ENCODE measurements around the gene SFN. TPM values are rescaled to one million over a fixed set of nuclear protein-coding genes. Genes with fewer than 3 reads are reported as not detected.

Gene SFN
- total RNA-seq, 1 experiment from 2014 or later, result 14.3 TPM

GRCh38 chr1:26861889-26862378 is 1.0 kb upstream of the SFN start:
- Mint-ChIP-seq H3K4me1 (peaks cover 38% of the 10 kb centered on the region), H3K4me3 (no peak overlapping the region), H3K27ac (peak overlapping the region; percentile 15; the same call in 1 of the 2 replicates), H3K9me3 (no peaks in the 10 kb centered on the region), H3K36me3 (no peaks in the 10 kb centered on the region), H3K27me3 (ENCODE audit: low read depth) (peaks cover 16% of the 10 kb centered on the region)
- ATAC-seq, result no peak
- ChIA-PET CTCF (interaction anchor here (0.6 to 2.6 kb wide), 10 partner anchors 13 to 278 kb away, joined by 3 to 11 read pairs (median 4); partner anchors contain the start of gene GPATCH3), POLR2A (no interaction called here)
- TF ChIP-seq ATF2 (CRISPR knock-in tag; IDR thresholded peaks at IDR 0.05; ENCODE audit: borderline replicate concordance, low read depth) (no peak), TEAD4 (CRISPR knock-in tag; IDR thresholded peaks at IDR 0.05) (no peak), SMAD3 (CRISPR knock-in tag; IDR thresholded peaks at IDR 0.05; ENCODE audit: borderline replicate concordance) (no peak), ZNF317 (CRISPR knock-in tag; IDR thresholded peaks at IDR 0.05; ENCODE audit: borderline replicate concordance, low read depth) (no peak), CREM (CRISPR knock-in tag; IDR thresholded peaks at IDR 0.05) (no peak), ATF1 (CRISPR knock-in tag; IDR thresholded peaks at IDR 0.05) (no peak), NFYB (CRISPR knock-in tag; conservative IDR thresholded peaks at IDR 0.05; ENCODE audit: low read depth) (no peak), NR3C1 (CRISPR knock-in tag; conservative IDR thresholded peaks at IDR 0.05; ENCODE audit: low read depth) (no peak), CREB1 (CRISPR knock-in tag; IDR thresholded peaks at IDR 0.05) (no peak), TP53 (CRISPR knock-in tag; IDR thresholded peaks at IDR 0.05) (no peak), IRF2 (CRISPR knock-in tag; IDR thresholded peaks at IDR 0.05; ENCODE audit: borderline replicate concordance, low read depth) (no peak), SMAD4 (CRISPR knock-in tag; IDR thresholded peaks at IDR 0.05) (no peak), JUN (CRISPR knock-in tag; IDR thresholded peaks at IDR 0.05) (no peak), CBFB (CRISPR knock-in tag; IDR thresholded peaks at IDR 0.05; ENCODE audit: low read depth) (no peak)
- TF ChIP-seq, protein P1, sequence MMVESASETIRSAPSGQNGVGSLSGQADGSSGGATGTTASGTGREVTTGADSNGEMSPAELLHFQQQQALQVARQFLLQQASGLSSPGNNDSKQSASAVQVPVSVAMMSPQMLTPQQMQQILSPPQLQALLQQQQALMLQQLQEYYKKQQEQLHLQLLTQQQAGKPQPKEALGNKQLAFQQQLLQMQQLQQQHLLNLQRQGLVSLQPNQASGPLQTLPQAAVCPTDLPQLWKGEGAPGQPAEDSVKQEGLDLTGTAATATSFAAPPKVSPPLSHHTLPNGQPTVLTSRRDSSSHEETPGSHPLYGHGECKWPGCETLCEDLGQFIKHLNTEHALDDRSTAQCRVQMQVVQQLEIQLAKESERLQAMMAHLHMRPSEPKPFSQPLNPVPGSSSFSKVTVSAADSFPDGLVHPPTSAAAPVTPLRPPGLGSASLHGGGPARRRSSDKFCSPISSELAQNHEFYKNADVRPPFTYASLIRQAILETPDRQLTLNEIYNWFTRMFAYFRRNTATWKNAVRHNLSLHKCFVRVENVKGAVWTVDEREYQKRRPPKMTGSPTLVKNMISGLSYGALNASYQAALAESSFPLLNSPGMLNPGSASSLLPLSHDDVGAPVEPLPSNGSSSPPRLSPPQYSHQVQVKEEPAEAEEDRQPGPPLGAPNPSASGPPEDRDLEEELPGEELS (CRISPR knock-in tag; IDR thresholded peaks at IDR 0.05), result no peak
- TF ChIP-seq, protein P2, sequence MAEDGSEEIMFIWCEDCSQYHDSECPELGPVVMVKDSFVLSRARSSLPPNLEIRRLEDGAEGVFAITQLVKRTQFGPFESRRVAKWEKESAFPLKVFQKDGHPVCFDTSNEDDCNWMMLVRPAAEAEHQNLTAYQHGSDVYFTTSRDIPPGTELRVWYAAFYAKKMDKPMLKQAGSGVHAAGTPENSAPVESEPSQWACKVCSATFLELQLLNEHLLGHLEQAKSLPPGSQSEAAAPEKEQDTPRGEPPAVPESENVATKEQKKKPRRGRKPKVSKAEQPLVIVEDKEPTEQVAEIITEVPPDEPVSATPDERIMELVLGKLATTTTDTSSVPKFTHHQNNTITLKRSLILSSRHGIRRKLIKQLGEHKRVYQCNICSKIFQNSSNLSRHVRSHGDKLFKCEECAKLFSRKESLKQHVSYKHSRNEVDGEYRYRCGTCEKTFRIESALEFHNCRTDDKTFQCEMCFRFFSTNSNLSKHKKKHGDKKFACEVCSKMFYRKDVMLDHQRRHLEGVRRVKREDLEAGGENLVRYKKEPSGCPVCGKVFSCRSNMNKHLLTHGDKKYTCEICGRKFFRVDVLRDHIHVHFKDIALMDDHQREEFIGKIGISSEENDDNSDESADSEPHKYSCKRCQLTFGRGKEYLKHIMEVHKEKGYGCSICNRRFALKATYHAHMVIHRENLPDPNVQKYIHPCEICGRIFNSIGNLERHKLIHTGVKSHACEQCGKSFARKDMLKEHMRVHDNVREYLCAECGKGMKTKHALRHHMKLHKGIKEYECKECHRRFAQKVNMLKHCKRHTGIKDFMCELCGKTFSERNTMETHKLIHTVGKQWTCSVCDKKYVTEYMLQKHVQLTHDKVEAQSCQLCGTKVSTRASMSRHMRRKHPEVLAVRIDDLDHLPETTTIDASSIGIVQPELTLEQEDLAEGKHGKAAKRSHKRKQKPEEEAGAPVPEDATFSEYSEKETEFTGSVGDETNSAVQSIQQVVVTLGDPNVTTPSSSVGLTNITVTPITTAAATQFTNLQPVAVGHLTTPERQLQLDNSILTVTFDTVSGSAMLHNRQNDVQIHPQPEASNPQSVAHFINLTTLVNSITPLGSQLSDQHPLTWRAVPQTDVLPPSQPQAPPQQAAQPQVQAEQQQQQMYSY (CRISPR knock-in tag; IDR thresholded peaks at IDR 0.05), result no peak
- TF ChIP-seq, protein P3, sequence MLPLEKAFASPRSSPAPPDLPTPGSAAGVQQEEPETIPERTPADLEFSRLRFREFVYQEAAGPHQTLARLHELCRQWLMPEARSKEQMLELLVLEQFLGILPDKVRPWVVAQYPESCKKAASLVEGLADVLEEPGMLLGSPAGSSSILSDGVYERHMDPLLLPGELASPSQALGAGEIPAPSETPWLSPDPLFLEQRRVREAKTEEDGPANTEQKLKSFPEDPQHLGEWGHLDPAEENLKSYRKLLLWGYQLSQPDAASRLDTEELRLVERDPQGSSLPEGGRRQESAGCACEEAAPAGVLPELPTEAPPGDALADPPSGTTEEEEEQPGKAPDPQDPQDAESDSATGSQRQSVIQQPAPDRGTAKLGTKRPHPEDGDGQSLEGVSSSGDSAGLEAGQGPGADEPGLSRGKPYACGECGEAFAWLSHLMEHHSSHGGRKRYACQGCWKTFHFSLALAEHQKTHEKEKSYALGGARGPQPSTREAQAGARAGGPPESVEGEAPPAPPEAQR (CRISPR knock-in tag; IDR thresholded peaks at IDR 0.05), result no peak
- TF ChIP-seq, protein P4, sequence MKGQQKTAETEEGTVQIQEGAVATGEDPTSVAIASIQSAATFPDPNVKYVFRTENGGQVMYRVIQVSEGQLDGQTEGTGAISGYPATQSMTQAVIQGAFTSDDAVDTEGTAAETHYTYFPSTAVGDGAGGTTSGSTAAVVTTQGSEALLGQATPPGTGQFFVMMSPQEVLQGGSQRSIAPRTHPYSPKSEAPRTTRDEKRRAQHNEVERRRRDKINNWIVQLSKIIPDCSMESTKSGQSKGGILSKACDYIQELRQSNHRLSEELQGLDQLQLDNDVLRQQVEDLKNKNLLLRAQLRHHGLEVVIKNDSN (CRISPR knock-in tag; IDR thresholded peaks at IDR 0.05), result no peak
- TF ChIP-seq, protein P5, sequence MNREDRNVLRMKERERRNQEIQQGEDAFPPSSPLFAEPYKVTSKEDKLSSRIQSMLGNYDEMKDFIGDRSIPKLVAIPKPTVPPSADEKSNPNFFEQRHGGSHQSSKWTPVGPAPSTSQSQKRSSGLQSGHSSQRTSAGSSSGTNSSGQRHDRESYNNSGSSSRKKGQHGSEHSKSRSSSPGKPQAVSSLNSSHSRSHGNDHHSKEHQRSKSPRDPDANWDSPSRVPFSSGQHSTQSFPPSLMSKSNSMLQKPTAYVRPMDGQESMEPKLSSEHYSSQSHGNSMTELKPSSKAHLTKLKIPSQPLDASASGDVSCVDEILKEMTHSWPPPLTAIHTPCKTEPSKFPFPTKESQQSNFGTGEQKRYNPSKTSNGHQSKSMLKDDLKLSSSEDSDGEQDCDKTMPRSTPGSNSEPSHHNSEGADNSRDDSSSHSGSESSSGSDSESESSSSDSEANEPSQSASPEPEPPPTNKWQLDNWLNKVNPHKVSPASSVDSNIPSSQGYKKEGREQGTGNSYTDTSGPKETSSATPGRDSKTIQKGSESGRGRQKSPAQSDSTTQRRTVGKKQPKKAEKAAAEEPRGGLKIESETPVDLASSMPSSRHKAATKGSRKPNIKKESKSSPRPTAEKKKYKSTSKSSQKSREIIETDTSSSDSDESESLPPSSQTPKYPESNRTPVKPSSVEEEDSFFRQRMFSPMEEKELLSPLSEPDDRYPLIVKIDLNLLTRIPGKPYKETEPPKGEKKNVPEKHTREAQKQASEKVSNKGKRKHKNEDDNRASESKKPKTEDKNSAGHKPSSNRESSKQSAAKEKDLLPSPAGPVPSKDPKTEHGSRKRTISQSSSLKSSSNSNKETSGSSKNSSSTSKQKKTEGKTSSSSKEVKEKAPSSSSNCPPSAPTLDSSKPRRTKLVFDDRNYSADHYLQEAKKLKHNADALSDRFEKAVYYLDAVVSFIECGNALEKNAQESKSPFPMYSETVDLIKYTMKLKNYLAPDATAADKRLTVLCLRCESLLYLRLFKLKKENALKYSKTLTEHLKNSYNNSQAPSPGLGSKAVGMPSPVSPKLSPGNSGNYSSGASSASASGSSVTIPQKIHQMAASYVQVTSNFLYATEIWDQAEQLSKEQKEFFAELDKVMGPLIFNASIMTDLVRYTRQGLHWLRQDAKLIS (CRISPR knock-in tag; IDR thresholded peaks at IDR 0.05; ENCODE audit: borderline replicate concordance), result no peak
- no peak for DNase-seq (ENCODE audit: low spot score)

Measured in WTC11 (cell line).